Prostate gland (tissue), 2 donors: ENCODE results near the gene SLC52A3. TPM values are rescaled to one million over a fixed set of nuclear protein-coding genes. Genes with fewer than 3 reads are reported as not detected.
A peak's percentile ranks its signal among the peaks of the same experiment; 100 is the strongest.

Experiments
- DNase-seq: peaks from one replicate; pipeline ENCODE4 v3.0.0-alpha.2; 2019; ENCODE audit warnings: low spot score
- H3K27ac ChIP-seq, 2 donors: fragments of 200-600 bp; sonication (generic); 2 replicates each; pipeline ENCODE4 v1.5.1; 2017 to 2019
- H3K27me3 ChIP-seq: fragments of 200-600 bp; sonication (generic); replicated peaks from 2 replicates; pipeline ENCODE4 v1.5.1; 2019; ENCODE audit not compliant: insufficient read depth
- H3K36me3 ChIP-seq, 2 donors: fragments of 200-600 bp; sonication (generic); 1 replicate in 1 of 2; 2 replicates in 1 of 2; pipeline versions ENCODE4 v1.5.1 to v1.8.1; 2017 to 2019
- H3K4me1 ChIP-seq: fragments of 200-600 bp; sonication (generic); replicated peaks from 2 replicates; pipeline ENCODE4 v1.5.1; 2019
- H3K4me3 ChIP-seq, 2 donors: fragments of 200-600 bp; sonication (generic); 2 replicates each; pipeline ENCODE4 v1.5.1; 2017 to 2019
- H3K9me3 ChIP-seq: fragments of 200-600 bp; sonication (generic); 2 replicates; pipeline ENCODE4 v1.5.1; 2017
- CTCF ChIP-seq, 4 experiments: fragments of 200-600 bp in 2 of 4; fragments of 450-650 bp in 2 of 4; sonication (generic) in 2 of 4; IDR thresholded peaks; 1 replicate in 3 of 4; 2 replicates in 1 of 4; pipeline ENCODE4 v1.5.1; 2016 to 2019; ENCODE audit warnings: antibody characterized with exemption in 4 of 4, mild to moderate bottlenecking in 2 of 4, moderate library complexity in 2 of 4
- POLR2A ChIP-seq: fragments of 450-650 bp; IDR thresholded peaks from one replicate; pipeline ENCODE4 v1.6.1; 2016; ENCODE audit warnings: antibody characterized with exemption, mild to moderate bottlenecking
- POLR2AphosphoS5 ChIP-seq: sonication (generic); formaldehyde crosslinking; IDR thresholded peaks from one replicate; pipeline ENCODE4 v1.6.1; 2017; ENCODE audit warnings: antibody characterized with exemption
- WGBS: methylation state at CpG from one replicate; pipeline ENCODE4 v1.1.5; 2018; 5-methylcytosine and 5-hydroxymethylcytosine counted together
- intact Hi-C: fragments of 100-400 bp; cut with DNase I; formaldehyde crosslinking; loops from one replicate; pipeline ENCODE4 v1.14.2; 2022
- total RNA-seq, 2 donors: library from RNA; depleted of rRNA; stranded (reverse); fragments of >200 nt; gene quantifications; one replicate each; pipeline ENCODE4 v1.1.0, GENCODE V29; 2016

The SLC52A3 gene
- total RNA-seq, 2 donors from 2014 or later, result 34.3 to 221 TPM

- no peaks in the 10 kb centered on the region for H3K36me3 ChIP-seq
- H3K4me3 ChIP-seq, result peak overlapping the region in 1 of 2 donors; percentile 10
- peak overlapping the region; percentile 56 to 57 for H3K27ac ChIP-seq
- intact Hi-C loops, result no loop called here
- DNase-seq, result peak; percentile 67
- no peaks in the 10 kb centered on the region for H3K9me3 ChIP-seq
- TF ChIP-seq POLR2A, result no peak
- TF ChIP-seq POLR2AphosphoS5, result peak; percentile 66
- no peak for TF ChIP-seq CTCF (IDR thresholded peaks at IDR 0.05)
- WGBS, result 28% methylated on average over 11 of the region's 11 CpGs
- H3K4me1 ChIP-seq, result no peaks in the 10 kb centered on the region
- H3K27me3 ChIP-seq, result no peaks in the 10 kb centered on the region
Observed at GRCh38 chr20:775679-776135, 7.4 kb upstream of the SLC52A3 start.

DNA sequence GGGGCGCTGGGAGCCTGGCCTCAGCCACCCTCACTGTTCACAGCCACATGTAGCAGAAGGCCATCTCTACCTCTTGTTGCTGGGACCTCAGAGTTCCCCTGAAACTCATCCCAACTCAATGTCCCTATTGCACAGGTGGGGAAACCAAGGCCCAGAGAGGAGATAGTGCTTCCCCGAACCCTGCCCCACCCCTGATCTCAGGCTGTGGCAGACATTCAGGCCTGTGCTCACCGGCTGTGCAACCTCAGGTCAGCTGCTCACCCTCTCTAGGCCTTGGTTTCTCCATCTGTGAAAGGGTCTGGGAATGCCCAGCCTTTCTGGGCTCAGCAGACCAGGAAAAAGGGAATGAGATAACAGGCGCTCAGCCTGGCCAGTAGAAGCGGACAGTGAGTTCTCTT, 6.4 kb upstream of the SLC52A3 start:
- TF ChIP-seq CTCF (IDR thresholded peaks at IDR 0.05), result no peak
- TF ChIP-seq POLR2AphosphoS5, result no peak
- no peak for TF ChIP-seq POLR2A
- Histone ChIP-seq H3K4me3 (peak overlapping the region in 1 of 2 donors; percentile 3), H3K27me3 (no peaks in the 10 kb centered on the region), H3K9me3 (no peaks in the 10 kb centered on the region), H3K27ac (no peak overlapping the region), H3K36me3 (no peaks in the 10 kb centered on the region), H3K4me1 (no peaks in the 10 kb centered on the region)
- WGBS, result 80% methylated on average over 5 of the region's 5 CpGs
- intact Hi-C loops, result no loop called here
- DNase-seq, result no peak

DNA sequence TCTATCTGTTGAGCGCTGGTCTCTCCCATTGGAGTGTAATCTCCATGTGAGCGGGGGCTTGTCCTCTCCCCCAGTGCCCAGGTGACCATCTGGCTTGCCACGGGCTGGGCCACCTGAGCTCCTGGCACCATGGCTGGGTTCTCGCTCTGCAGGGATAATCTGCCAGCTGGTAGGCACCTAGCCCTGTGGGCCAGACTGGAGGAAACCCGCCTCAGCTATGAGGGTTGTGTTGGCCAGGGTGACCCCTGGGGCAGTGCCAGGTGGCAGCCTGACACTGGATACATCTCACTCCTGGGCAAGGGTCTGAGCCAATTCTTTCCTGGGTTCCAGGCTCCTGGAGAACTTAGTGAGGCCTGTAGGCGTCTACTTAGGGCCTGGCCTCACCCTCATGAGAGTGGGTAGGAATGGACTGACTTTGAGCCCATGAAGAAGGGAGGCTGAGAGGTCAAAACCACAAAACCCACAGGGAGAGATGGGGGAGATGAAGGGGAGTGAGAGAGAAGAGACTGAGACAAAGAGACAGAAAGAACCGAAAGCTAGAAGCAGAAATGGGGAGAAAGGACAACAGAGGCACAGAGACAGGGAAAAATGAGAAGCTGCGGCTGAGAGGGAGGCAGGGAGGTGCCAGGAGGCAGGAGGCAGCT, 5.8 kb upstream of the SLC52A3 start:
- no peak overlapping the region for H3K4me3 ChIP-seq
- 93% methylated on average over 8 of the region's 8 CpGs for WGBS
- no peaks in the 10 kb centered on the region for H3K36me3 ChIP-seq
- intact Hi-C loops, result no loop called here
- peak overlapping the region in 1 of 2 donors; percentile 27 for H3K27ac ChIP-seq
- no peak for DNase-seq
- TF ChIP-seq CTCF (IDR thresholded peaks at IDR 0.05), result no peak
- TF ChIP-seq POLR2AphosphoS5, result no peak
- no peak for TF ChIP-seq POLR2A
- H3K27me3 ChIP-seq, result no peaks in the 10 kb centered on the region
- peaks cover 2% of the 10 kb centered on the region for H3K4me1 ChIP-seq
- H3K9me3 ChIP-seq, result no peaks in the 10 kb centered on the region

- intact Hi-C loops, result no loop called here
- Histone ChIP-seq H3K27me3 (no peaks in the 10 kb centered on the region), H3K4me3 (no peak overlapping the region), H3K27ac (peak overlapping the region in 1 of 2 donors; percentile 38), H3K9me3 (no peaks in the 10 kb centered on the region), H3K4me1 (peaks cover 6% of the 10 kb centered on the region), H3K36me3 (no peaks in the 10 kb centered on the region)
- WGBS, result 71% methylated on average over 9 of the region's 9 CpGs
- no peak for TF ChIP-seq POLR2A
- no peak for TF ChIP-seq CTCF (IDR thresholded peaks at IDR 0.05)
- TF ChIP-seq POLR2AphosphoS5, result no peak
- DNase-seq, result no peak
Observed at GRCh38 chr20:772806-773205, 4.5 kb upstream of the SLC52A3 start.
